COR-L47 (cell line): ENCODE data around the gene HACD1.
A peak's percentile ranks its signal among the peaks of the same experiment; 100 is the strongest.
"Not testable (repeated sequence)": the region's sequence is repeated elsewhere in the genome, so short reads cannot be mapped to it uniquely, and the experiment has no call there.

Experiments
- DNase-seq: peaks from one replicate; lab custom pipeline; 2025; lab: John Stamatoyannopoulos, UW

The HACD1 gene

GRCh38 chr10:17643339-17643754 is 26.2 kb upstream of the HACD1 start:
- peak; percentile 41 for DNase-seq

- DNase-seq, result no peak
Observed at GRCh38 chr10:17640331-17640816, 23.2 kb upstream of the HACD1 start.

- no peak for DNase-seq
Observed at GRCh38 chr10:17637869-17638268, 20.7 kb upstream of the HACD1 start.

GRCh38 chr10:17633353-17633752 is 16.2 kb upstream of the HACD1 start:
- DNase-seq, result no peak

- not testable (repeated sequence) for DNase-seq
Observed at GRCh38 chr10:17632590-17632989, 15.4 kb upstream of the HACD1 start.

GRCh38 chr10:17626656-17627055 is 9.5 kb upstream of the HACD1 start:
- no peak for DNase-seq

GRCh38 chr10:17624996-17625395 is 7.8 kb upstream of the HACD1 start:
- DNase-seq, result no peak

GRCh38 chr10:17622061-17622460 is 4.9 kb upstream of the HACD1 start:
- no peak for DNase-seq

- DNase-seq, result no peak
Observed at GRCh38 chr10:17616403-17617030, 657 bp downstream of the HACD1 start.

GRCh38 chr10:17609523-17610079 is 7.6 kb downstream of the HACD1 start:
- DNase-seq, result no peak

- DNase-seq, result no peak
Observed at GRCh38 chr10:17607603-17608332, 9.4 kb downstream of the HACD1 start.

GRCh38 chr10:17607060-17607459 is 10.1 kb downstream of the HACD1 start:
- DNase-seq, result no peak

GRCh38 chr10:17606547-17607040 is 10.6 kb downstream of the HACD1 start:
- DNase-seq, result no peak

- no peak for DNase-seq
Observed at GRCh38 chr10:17605936-17606335, 11.2 kb downstream of the HACD1 start.

GRCh38 chr10:17599089-17599488 is 18.1 kb downstream of the HACD1 start:
- no peak for DNase-seq

- DNase-seq, result no peak
Observed at GRCh38 chr10:17597386-17597785, 19.8 kb downstream of the HACD1 start.

GRCh38 chr10:17590969-17591645 is 26.1 kb downstream of the HACD1 start:
- no peak for DNase-seq

- not testable (repeated sequence) for DNase-seq
Observed at GRCh38 chr10:17589316-17589715, 27.9 kb downstream of the HACD1 start.

- DNase-seq, result no peak
Observed at GRCh38 chr10:17588420-17588819, 28.8 kb downstream of the HACD1 start.

GRCh38 chr10:17587321-17587720 is 29.9 kb downstream of the HACD1 start:
- not testable (repeated sequence) for DNase-seq

- DNase-seq, result no peak
Observed at GRCh38 chr10:17586821-17587234, 30.3 kb downstream of the HACD1 start.

GRCh38 chr10:17585016-17585415 is 32.2 kb downstream of the HACD1 start:
- DNase-seq, result no peak
